Measurements from ENCODE around the gene GCM1.

The GCM1 gene

GRCh38 chr6:53103993-53104675 lies 44.5 kb downstream of the GCM1 start:
- DNase-seq: no peak

GRCh38 chr6:53101006-53101405 lies 47.6 kb downstream of the GCM1 start:
- no peak for DNase-seq

- DNase-seq: no peak
Measured at GRCh38 chr6:53100561-53100960, 48.1 kb downstream of the GCM1 start.

- no peak for DNase-seq
Measured at GRCh38 chr6:53095716-53096115, 52.9 kb downstream of the GCM1 start.

GRCh38 chr6:53095270-53095669 lies 53.4 kb downstream of the GCM1 start:
- DNase-seq: no peak

GRCh38 chr6:53090576-53090975 lies 58.1 kb downstream of the GCM1 start:
- DNase-seq: no peak

- no peak for DNase-seq
Measured at GRCh38 chr6:53089948-53090347, 58.7 kb downstream of the GCM1 start.

- DNase-seq: no peak
Measured at GRCh38 chr6:53086302-53086701, 62.3 kb downstream of the GCM1 start.

GRCh38 chr6:53080813-53081212 lies 67.8 kb downstream of the GCM1 start:
- DNase-seq: no peak

All from activated naive CD4-positive, alpha-beta T cell treated with Interleukin-2 at 50 U/mL for 16 hours (primary cell).